RPMI8226 (cell line): ENCODE data around the gene CAMK2B.

ENCODE experiments used
- DNase-seq: peaks from one replicate; pipeline ENCODE4 v3.0.0-alpha.2; 2015

Gene CAMK2B

GRCh38 chr7:44225566-44226395, 99.6 kb downstream of the CAMK2B start:
- peak; percentile 38 for DNase-seq

GRCh38 chr7:44224974-44225565, 100.3 kb downstream of the CAMK2B start:
- no peak for DNase-seq

- peak; percentile 48 for DNase-seq
Observed at GRCh38 chr7:44224080-44224973, 101.1 kb downstream of the CAMK2B start.

- peak; percentile 48 for DNase-seq
Observed at GRCh38 chr7:44223362-44224079, 101.9 kb downstream of the CAMK2B start.

GRCh38 chr7:44222776-44223261, 102.6 kb downstream of the CAMK2B start:
- DNase-seq = no peak

GRCh38 chr7:44222074-44222473, 103.3 kb downstream of the CAMK2B start:
- no peak for DNase-seq

GRCh38 chr7:44221231-44221791, 104.1 kb downstream of the CAMK2B start:
- no peak for DNase-seq

- no peak for DNase-seq
Observed at GRCh38 chr7:44220358-44221112, 104.9 kb downstream of the CAMK2B start.

GRCh38 chr7:44220046-44220357, 105.4 kb downstream of the CAMK2B start:
- no peak for DNase-seq

- DNase-seq = no peak
Observed at GRCh38 chr7:44219371-44220045, 105.9 kb downstream of the CAMK2B start.

GRCh38 chr7:44218418-44219201, 106.8 kb downstream of the CAMK2B start:
- no peak for DNase-seq

GRCh38 chr7:44217852-44218402, 107.5 kb downstream of the CAMK2B start:
- no peak for DNase-seq

- no peak for DNase-seq
Observed at GRCh38 chr7:44217223-44217714, 108.1 kb downstream of the CAMK2B start.

GRCh38 chr7:44216521-44217222, 108.7 kb downstream of the CAMK2B start:
- no peak for DNase-seq

GRCh38 chr7:44216019-44216418, 109.4 kb downstream of the CAMK2B start:
- DNase-seq = no peak

- DNase-seq = no peak
Observed at GRCh38 chr7:44215531-44215930, 109.9 kb downstream of the CAMK2B start.

GRCh38 chr7:44213877-44214388, 111.5 kb downstream of the CAMK2B start:
- DNase-seq = no peak

GRCh38 chr7:44213206-44213876, 112.1 kb downstream of the CAMK2B start:
- no peak for DNase-seq
